HCT116 (cell line): ENCODE measurements around the gene NUTM2A. TPM values are rescaled to one million over a fixed set of nuclear protein-coding genes. Genes with fewer than 3 reads are reported as not detected.
"Not testable (repeated sequence)": the region's sequence is repeated elsewhere in the genome, so short reads cannot be mapped to it uniquely, and the experiment has no call there.

Source experiments
- ATAC-seq: fragments of 200-7000 bp; cut with Tn5 transposase; 2 replicates; pipeline ENCODE4 v1.9.1; 2020; ENCODE audit warnings: mild to moderate bottlenecking, moderate library complexity
- BruUV-seq: library from RNA; stranded (reverse); fragments of 400-500 nt; replicated peaks from 2 replicates; lab custom pipeline; 2021; lab: Mats Ljungman, UMichigan
- CTCF ChIA-PET: fragments of 300-600 bp; sonication (Branson Sonifier 250); formaldehyde crosslinking; loops from one replicate; lab custom pipeline; 2021; ENCODE audit warnings: antibody characterized with exemption; lab: Charles Lee
- POLR2A ChIA-PET: fragments of 300-600, 350-600 bp; sonication (Branson Sonifier 250); formaldehyde crosslinking; loops from one replicate; lab custom pipeline; 2021; ENCODE audit warnings: antibody characterized with exemption; lab: Charles Lee
- RAD21 ChIA-PET, 2 experiments: fragments of 300-600 bp; sonication (Branson Sonifier 250); formaldehyde crosslinking; loops; one replicate each; lab custom pipeline; 2023; ENCODE audit warnings: low total read pairs in 2 of 2; ENCODE audit not compliant: uncharacterized antibody in 2 of 2, unreplicated experiment in 2 of 2, low non-redundant PET in 1 of 2; lab: Charles Lee
- DNase-seq: peaks from one replicate; pipeline ENCODE4 v3.0.0-alpha.2; 2010; ENCODE audit warnings: low read depth, low spot score
- H2AFZ ChIP-seq: fragments of 200-600 bp; shearing (Covaris generic), sonication (generic); 2 replicates; pipeline ENCODE4 v1.6.1; 2017; ENCODE audit warnings: low read depth, mixed run types, mixed read lengths, antibody characterized with exemption, low read length; ENCODE audit not compliant: poor library complexity, severe bottlenecking
- H3K27ac ChIP-seq: 2 replicates; pipeline ENCODE4 v1.5.1; 2012; ENCODE audit warnings: low read depth, low read length
- H3K27me3 ChIP-seq: fragments of 200-600 bp; sonication (generic); 2 replicates; pipeline ENCODE4 v1.6.1; 2016; ENCODE audit warnings: mixed run types, low read length, mixed read lengths; ENCODE audit not compliant: insufficient read depth
- H3K36me3 ChIP-seq, 2 experiments: fragments of 200-500 bp in 1 of 2; fragments of 200-600 bp in 1 of 2; sonication (Bioruptor generic) in 1 of 2; sonication (generic) in 1 of 2; 2 replicates each; pipeline versions ENCODE4 v1.5.1 to v1.6.1; 2014 to 2016; ENCODE audit warnings: low read length in 2 of 2, inconsistent platforms in 1 of 2, mixed read lengths in 1 of 2, mixed run types in 1 of 2; ENCODE audit not compliant: insufficient read depth in 2 of 2, control insufficient read depth in 1 of 2
- H3K4me1 ChIP-seq, 2 experiments: fragments of 200-600 bp in 1 of 2; sonication (generic) in 1 of 2; 2 replicates each; pipeline versions ENCODE4 v1.5.1 to v1.6.1; 2012 to 2017; ENCODE audit warnings: low read length in 2 of 2, inconsistent platforms in 1 of 2, mild to moderate bottlenecking in 1 of 2, mixed read lengths in 1 of 2, mixed run types in 1 of 2, moderate library complexity in 1 of 2; ENCODE audit not compliant: insufficient read depth in 2 of 2, control insufficient read depth in 1 of 2
- H3K4me2 ChIP-seq: fragments of 200-600 bp; sonication (generic); 2 replicates; pipeline ENCODE4 v1.6.1; 2017; ENCODE audit warnings: mixed run types, low read length, mixed read lengths
- H3K4me3 ChIP-seq, 2 experiments: fragments of 200-600 bp in 1 of 2; sonication (generic) in 1 of 2; replicated peaks in 1 of 2; 2 replicates each; pipeline ENCODE4 v1.5.1; 2011 to 2016; ENCODE audit warnings: low read length in 2 of 2, control low read depth in 1 of 2, low read depth in 1 of 2, mild to moderate bottlenecking in 1 of 2, mixed read lengths in 1 of 2, mixed run types in 1 of 2
- H3K79me2 ChIP-seq: fragments of 200-600 bp; sonication (generic); 2 replicates; pipeline ENCODE4 v1.6.1; 2017; ENCODE audit warnings: mild to moderate bottlenecking, mixed run types, low read length, moderate library complexity, mixed read lengths; ENCODE audit not compliant: insufficient read depth
- H3K9ac ChIP-seq: fragments of 200-600 bp; sonication (generic); 2 replicates; pipeline ENCODE4 v1.6.1; 2016; ENCODE audit warnings: low read length, mixed read lengths
- H3K9me2 ChIP-seq: fragments of 200-600 bp; sonication (generic), shearing (Covaris generic); 2 replicates; pipeline ENCODE4 v1.6.1; 2017; ENCODE audit warnings: mixed run types, mild to moderate bottlenecking, moderate library complexity; ENCODE audit not compliant: insufficient read depth
- H3K9me3 ChIP-seq, 2 experiments: fragments of 200-500 bp in 1 of 2; fragments of 200-600 bp in 1 of 2; sonication (Bioruptor generic) in 1 of 2; sonication (generic) in 1 of 2; 2 replicates each; pipeline ENCODE4 v1.6.1; 2014 to 2017; ENCODE audit warnings: low read length in 2 of 2, mixed read lengths in 2 of 2, inconsistent platforms in 1 of 2, low read depth in 1 of 2, mild to moderate bottlenecking in 1 of 2, mixed run types in 1 of 2, moderate library complexity in 1 of 2; ENCODE audit not compliant: control insufficient read depth in 1 of 2, insufficient read depth in 1 of 2
- H4K20me1 ChIP-seq: fragments of 200-600 bp; sonication (generic), shearing (Covaris generic); 2 replicates; pipeline ENCODE4 v1.6.1; 2017; ENCODE audit warnings: mixed run types, mild to moderate bottlenecking, moderate library complexity; ENCODE audit not compliant: insufficient read depth
- intact Hi-C: fragments of 100-400 bp; cut with micrococcal nuclease; formaldehyde crosslinking; loops from 2 replicates; pipeline ENCODE4 v1.10.0; 2022
- total RNA-seq: library from RNA; stranded (reverse); gene quantifications from one replicate; pipeline ENCODE4 v1.2.1, GENCODE V29; 2021; ENCODE audit not compliant: unreplicated experiment

Gene NUTM2A
- total RNA-seq, 1 experiment from 2014 or later, result 0.59 TPM

GRCh38 chr10:87239346-87239808, 14.1 kb downstream of the NUTM2A start:
- H3K4me3 ChIP-seq, H2AFZ ChIP-seq, BruUV-seq, DNase-seq, H3K4me2 ChIP-seq, H3K9ac ChIP-seq, ATAC-seq, H3K9me3 ChIP-seq, H3K4me1 ChIP-seq, intact Hi-C loops, RAD21 ChIA-PET, CTCF ChIA-PET, H3K36me3 ChIP-seq, H3K27ac ChIP-seq, H3K27me3 ChIP-seq, H3K79me2 ChIP-seq, H3K9me2 ChIP-seq, POLR2A ChIA-PET, H4K20me1 ChIP-seq: not testable (repeated sequence)

DNA sequence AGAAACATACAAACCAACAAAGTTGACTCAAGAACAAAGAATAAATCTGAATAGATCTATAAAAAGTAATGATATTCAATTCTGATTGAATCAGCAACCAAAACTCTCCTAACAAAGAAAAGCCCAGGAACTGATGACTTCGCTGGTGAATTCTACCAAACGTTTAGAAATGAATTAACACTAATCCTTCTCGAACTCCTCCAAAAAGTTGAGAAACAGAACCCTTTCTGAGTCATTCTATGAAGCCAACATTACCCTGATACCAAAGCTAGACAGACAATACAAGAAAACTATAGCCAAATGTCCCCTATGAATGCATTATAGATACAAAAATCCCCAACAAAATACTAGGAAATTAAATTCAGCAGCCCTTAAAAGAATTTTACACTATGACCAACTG, 16.9 kb downstream of the NUTM2A start:
- H3K79me2 ChIP-seq, CTCF ChIA-PET, H3K27ac ChIP-seq, H3K9me3 ChIP-seq, intact Hi-C loops, H3K9me2 ChIP-seq, RAD21 ChIA-PET, ATAC-seq, H3K4me3 ChIP-seq, DNase-seq, H2AFZ ChIP-seq, H3K4me1 ChIP-seq, H4K20me1 ChIP-seq, H3K4me2 ChIP-seq, POLR2A ChIA-PET, H3K9ac ChIP-seq, H3K36me3 ChIP-seq, BruUV-seq, H3K27me3 ChIP-seq: not testable (repeated sequence)

GRCh38 chr10:87247335-87247734, 22.1 kb downstream of the NUTM2A start:
- H4K20me1 ChIP-seq, H3K27me3 ChIP-seq, H3K27ac ChIP-seq, RAD21 ChIA-PET, CTCF ChIA-PET, intact Hi-C loops, DNase-seq, H3K79me2 ChIP-seq, H3K4me1 ChIP-seq, H3K4me2 ChIP-seq, H2AFZ ChIP-seq, H3K36me3 ChIP-seq, H3K9me2 ChIP-seq, ATAC-seq, H3K4me3 ChIP-seq, H3K9ac ChIP-seq, BruUV-seq, H3K9me3 ChIP-seq, POLR2A ChIA-PET: not testable (repeated sequence)

DNA sequence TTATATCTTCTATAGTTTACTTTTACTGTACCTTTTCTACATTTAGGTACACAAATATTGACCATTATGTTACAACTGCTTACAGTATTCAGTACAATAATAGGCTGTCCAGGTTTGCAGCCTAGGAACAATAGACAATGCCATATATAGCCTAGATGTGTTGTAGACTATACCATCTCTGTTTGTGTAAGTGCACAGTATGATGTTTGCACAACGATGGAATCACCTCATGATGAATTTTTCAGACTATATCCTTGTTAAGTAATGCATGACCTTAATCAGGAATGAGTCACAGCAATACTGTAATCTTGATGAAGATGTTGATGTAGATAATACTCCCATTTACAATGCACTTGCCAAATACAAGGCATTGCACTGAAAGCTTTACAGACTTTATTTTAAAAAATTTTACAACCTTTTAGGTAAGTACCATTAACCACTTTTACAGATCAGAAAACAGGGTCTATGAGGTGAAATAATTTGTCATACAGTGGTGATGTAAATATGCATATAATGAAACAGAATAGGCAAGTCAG, 23.6 kb downstream of the NUTM2A start:
- H2AFZ ChIP-seq, H3K9ac ChIP-seq, H3K36me3 ChIP-seq, H4K20me1 ChIP-seq, H3K9me2 ChIP-seq, H3K4me1 ChIP-seq, ATAC-seq, H3K27me3 ChIP-seq, H3K4me3 ChIP-seq, RAD21 ChIA-PET, BruUV-seq, intact Hi-C loops, CTCF ChIA-PET, H3K9me3 ChIP-seq, POLR2A ChIA-PET, DNase-seq, H3K79me2 ChIP-seq, H3K27ac ChIP-seq, H3K4me2 ChIP-seq: not testable (repeated sequence)
